Tibial nerve (tissue), 3 donors: ENCODE measurements around the gene KDELR3.

ENCODE experiments used
- CTCF ChIP-seq, 5 experiments: fragments of 200-600 bp in 3 of 5; fragments of 450-650 bp in 2 of 5; sonication (generic) in 3 of 5; IDR thresholded peaks; one replicate each; pipeline ENCODE4 v1.5.1; 2016 to 2019; ENCODE audit warnings: antibody characterized with exemption in 5 of 5, mild to moderate bottlenecking in 3 of 5, moderate library complexity in 2 of 5
- POLR2A ChIP-seq, 2 donors: fragments of 450-650 bp; IDR thresholded peaks; one replicate each; pipeline ENCODE4 v1.6.1; 2017; ENCODE audit warnings: antibody characterized with exemption in 2 of 2, mild to moderate bottlenecking in 2 of 2, moderate library complexity in 2 of 2

- TF ChIP-seq CTCF (IDR thresholded peaks at IDR 0.05), result no peak
- no peak for TF ChIP-seq POLR2A (IDR thresholded peaks at IDR 0.05)
These were observed 42.6 kb downstream of the KDELR3 start for GRCh38 chr22:38510416-38510970.
